Measurements from ENCODE around the gene TWIST2.

- no peak for TF ChIP-seq POLR2A (IDR thresholded peaks at IDR 0.05)
- TF ChIP-seq, protein P1, sequence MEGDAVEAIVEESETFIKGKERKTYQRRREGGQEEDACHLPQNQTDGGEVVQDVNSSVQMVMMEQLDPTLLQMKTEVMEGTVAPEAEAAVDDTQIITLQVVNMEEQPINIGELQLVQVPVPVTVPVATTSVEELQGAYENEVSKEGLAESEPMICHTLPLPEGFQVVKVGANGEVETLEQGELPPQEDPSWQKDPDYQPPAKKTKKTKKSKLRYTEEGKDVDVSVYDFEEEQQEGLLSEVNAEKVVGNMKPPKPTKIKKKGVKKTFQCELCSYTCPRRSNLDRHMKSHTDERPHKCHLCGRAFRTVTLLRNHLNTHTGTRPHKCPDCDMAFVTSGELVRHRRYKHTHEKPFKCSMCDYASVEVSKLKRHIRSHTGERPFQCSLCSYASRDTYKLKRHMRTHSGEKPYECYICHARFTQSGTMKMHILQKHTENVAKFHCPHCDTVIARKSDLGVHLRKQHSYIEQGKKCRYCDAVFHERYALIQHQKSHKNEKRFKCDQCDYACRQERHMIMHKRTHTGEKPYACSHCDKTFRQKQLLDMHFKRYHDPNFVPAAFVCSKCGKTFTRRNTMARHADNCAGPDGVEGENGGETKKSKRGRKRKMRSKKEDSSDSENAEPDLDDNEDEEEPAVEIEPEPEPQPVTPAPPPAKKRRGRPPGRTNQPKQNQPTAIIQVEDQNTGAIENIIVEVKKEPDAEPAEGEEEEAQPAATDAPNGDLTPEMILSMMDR (IDR thresholded peaks at IDR 0.05): no peak
Measured at GRCh38 chr2:238882082-238882755, 34.3 kb downstream of the TWIST2 start.

All from breast epithelium (tissue), 3 donors.